GM21723 (cell line): ENCODE data around the gene SBDS.

Experiments
- ATAC-seq: cut with Tn5 transposase; IDR thresholded peaks from one replicate; pipeline ENCODE4 v1.9.1; 2021; ENCODE audit warnings: mild to moderate bottlenecking, moderate library complexity; ENCODE audit not compliant: unreplicated experiment

SBDS gene

GRCh38 chr7:66948480-66949109, 46.8 kb downstream of the SBDS start:
- ATAC-seq: no peak

GRCh38 chr7:66946545-66946944, 48.8 kb downstream of the SBDS start:
- ATAC-seq: no peak

- ATAC-seq: no peak
These were observed 56.1 kb downstream of the SBDS start for GRCh38 chr7:66939325-66939724.

- ATAC-seq: no peak
These were observed 57.4 kb downstream of the SBDS start for GRCh38 chr7:66937940-66938339.
